GM21360 (cell line): ENCODE data around the gene LYL1.

Source experiments
- ATAC-seq: cut with Tn5 transposase; IDR thresholded peaks from one replicate; pipeline ENCODE4 v1.9.1; 2021; ENCODE audit warnings: mild to moderate bottlenecking, moderate library complexity; ENCODE audit not compliant: unreplicated experiment

The LYL1 gene

GRCh38 chr19:13060233-13060963, 42.3 kb downstream of the LYL1 start:
- ATAC-seq: no peak

- ATAC-seq: no peak
These were observed 43.6 kb downstream of the LYL1 start for GRCh38 chr19:13058951-13059660.

GRCh38 chr19:13057744-13058143, 44.9 kb downstream of the LYL1 start:
- ATAC-seq: no peak

GRCh38 chr19:13057147-13057572, 45.5 kb downstream of the LYL1 start:
- ATAC-seq: no peak

- ATAC-seq: no peak
These were observed 46.5 kb downstream of the LYL1 start for GRCh38 chr19:13056052-13056660.

- ATAC-seq: no peak
These were observed 47.2 kb downstream of the LYL1 start for GRCh38 chr19:13055213-13056051.

GRCh38 chr19:13054626-13055212, 47.9 kb downstream of the LYL1 start:
- ATAC-seq: no peak

GRCh38 chr19:13053761-13054625, 48.7 kb downstream of the LYL1 start:
- no peak for ATAC-seq

GRCh38 chr19:13053238-13053637, 49.4 kb downstream of the LYL1 start:
- no peak for ATAC-seq

GRCh38 chr19:13052447-13053175, 50.0 kb downstream of the LYL1 start:
- ATAC-seq: no peak

- no peak for ATAC-seq
These were observed 51.0 kb downstream of the LYL1 start for GRCh38 chr19:13051557-13052165.

GRCh38 chr19:13050274-13050673, 52.4 kb downstream of the LYL1 start:
- ATAC-seq: no peak
